IMR-90 (cell line): ENCODE results near the gene SGPL1. TPM values are rescaled to one million over a fixed set of nuclear protein-coding genes. Genes with fewer than 3 reads are reported as not detected.

Experiments used
- ATAC-seq: fragments of 200-7000 bp; cut with Tn5 transposase; 2 replicates; pipeline ENCODE4 v1.9.1; 2020; ENCODE audit warnings: low read depth, mild to moderate bottlenecking, moderate library complexity
- BruUV-seq: library from RNA; stranded (reverse); fragments of 400-500 nt; replicated peaks from 2 replicates; lab custom pipeline; 2021; lab: Mats Ljungman, UMichigan
- CTCF ChIA-PET: fragments of 300-600 bp; formaldehyde crosslinking; extraction: SDS; loops from one replicate; lab custom pipeline; 2021; ENCODE audit warnings: antibody characterized with exemption; lab: Yijun Ruan, JAX
- POLR2A ChIA-PET: fragments of 300-600 bp; sonication (Branson Sonifier 250); formaldehyde crosslinking; loops from one replicate; lab custom pipeline; 2022; ENCODE audit warnings: antibody characterized with exemption; ENCODE audit not compliant: unreplicated experiment; lab: Charles Lee
- DNase-seq: peaks from one replicate; pipeline ENCODE4 v3.0.0; 2013
- H2AFZ ChIP-seq: replicated peaks from 2 replicates; pipeline ENCODE3; 2013; ENCODE audit warnings: low read length, mild to moderate bottlenecking; ENCODE audit not compliant: poor library complexity
- H2AK5ac ChIP-seq: 2 replicates; pipeline ENCODE4 v1.6.1; 2013; ENCODE audit warnings: low read depth, low read length, inconsistent platforms
- H2AK9ac ChIP-seq: replicated peaks from 2 replicates; pipeline ENCODE3; 2013; ENCODE audit warnings: mild to moderate bottlenecking, low read depth, low read length, moderate library complexity; ENCODE audit not compliant: poor library complexity
- H2BK120ac ChIP-seq: 2 replicates; pipeline ENCODE4 v1.6.1; 2013; ENCODE audit warnings: low read depth, low read length, inconsistent platforms
- H2BK15ac ChIP-seq: 3 replicates; pipeline ENCODE4 v1.6.1; 2013; ENCODE audit warnings: low read depth, low read length, inconsistent platforms
- H2BK20ac ChIP-seq: 2 replicates; pipeline ENCODE4 v1.6.1; 2013; ENCODE audit warnings: low read depth, mild to moderate bottlenecking, inconsistent platforms, low read length, moderate library complexity
- H2BK5ac ChIP-seq: 2 replicates; pipeline ENCODE4 v1.6.1; 2013; ENCODE audit warnings: mild to moderate bottlenecking, low read depth, low read length, inconsistent platforms; ENCODE audit not compliant: poor library complexity, severe bottlenecking
- H3K14ac ChIP-seq: replicated peaks from 2 replicates; pipeline ENCODE4 v1.6.1; 2013; ENCODE audit warnings: low read depth, low read length, inconsistent platforms
- H3K18ac ChIP-seq: 2 replicates; pipeline ENCODE4 v1.6.1; 2013; ENCODE audit warnings: low read depth, low read length, control low read depth
- H3K23ac ChIP-seq: 2 replicates; pipeline ENCODE4 v1.6.1; 2013; ENCODE audit warnings: low read depth, low read length, inconsistent platforms
- H3K27ac ChIP-seq: 2 replicates; pipeline ENCODE4 v1.5.1; 2013; ENCODE audit warnings: mild to moderate bottlenecking, control low read depth, low read length; ENCODE audit not compliant: insufficient read depth
- H3K27me3 ChIP-seq: 2 replicates; pipeline ENCODE4 v1.6.1; 2013; ENCODE audit warnings: low read length; ENCODE audit not compliant: control insufficient read depth, insufficient read depth
- H3K36me3 ChIP-seq: 2 replicates; pipeline ENCODE4 v1.6.1; 2013; ENCODE audit warnings: low read length, mixed read lengths; ENCODE audit not compliant: control insufficient read depth, insufficient read depth
- H3K4ac ChIP-seq: 2 replicates; pipeline ENCODE4 v1.6.1; 2013; ENCODE audit warnings: low read depth, low read length, inconsistent platforms
- H3K4me1 ChIP-seq: 2 replicates; pipeline ENCODE4 v1.6.1; 2013; ENCODE audit warnings: low read length, mixed read lengths; ENCODE audit not compliant: control insufficient read depth, insufficient read depth
- H3K4me2 ChIP-seq: 2 replicates; pipeline ENCODE4 v1.6.1; 2013; ENCODE audit warnings: low read depth, mild to moderate bottlenecking, control low read depth, low read length, moderate library complexity
- H3K4me3 ChIP-seq: 2 replicates; pipeline ENCODE4 v1.5.1; 2013; ENCODE audit warnings: low read depth, mild to moderate bottlenecking, control low read depth, low read length, moderate library complexity; ENCODE audit not compliant: insufficient read depth
- H3K56ac ChIP-seq: 2 replicates; pipeline ENCODE4 v1.6.1; 2013; ENCODE audit warnings: low read length, inconsistent platforms; ENCODE audit not compliant: insufficient read depth; ENCODE audit errors: extremely low read depth
- H3K79me1 ChIP-seq, 2 experiments: 2 replicates each; pipeline ENCODE4 v1.6.1; 2013; ENCODE audit warnings: low read length in 2 of 2, inconsistent platforms in 1 of 2, low read depth in 1 of 2
- H3K9ac ChIP-seq: 2 replicates; pipeline ENCODE4 v1.6.1; 2013; ENCODE audit warnings: low read depth, low read length, control low read depth
- H3K9me1 ChIP-seq: 2 replicates; pipeline ENCODE4 v1.6.1; 2013; ENCODE audit warnings: low read length, inconsistent platforms; ENCODE audit not compliant: insufficient read depth
- H3K9me3 ChIP-seq: 2 replicates; pipeline ENCODE4 v1.6.1; 2013; ENCODE audit warnings: low read length; ENCODE audit not compliant: control insufficient read depth, insufficient read depth
- H4K20me1 ChIP-seq: 2 replicates; pipeline ENCODE4 v1.6.1; 2013; ENCODE audit warnings: low read length, inconsistent platforms; ENCODE audit not compliant: insufficient read depth
- H4K5ac ChIP-seq: 2 replicates; pipeline ENCODE4 v1.6.1; 2013; ENCODE audit warnings: mild to moderate bottlenecking, low read depth, low read length, control low read depth
- H4K8ac ChIP-seq, 2 experiments: 2 replicates each; pipeline ENCODE4 v1.6.1; 2013; ENCODE audit warnings: low read depth in 2 of 2, low read length in 2 of 2, control low read depth in 1 of 2, inconsistent platforms in 1 of 2
- H4K91ac ChIP-seq: 2 replicates; pipeline ENCODE4 v1.6.1; 2013; ENCODE audit warnings: low read depth, low read length, inconsistent platforms; ENCODE audit not compliant: insufficient read depth
- BHLHE40 ChIP-seq: fragments of 150-350 bp; IDR thresholded peaks from 2 replicates; pipeline ENCODE4 v1.6.1; 2016; ENCODE audit warnings: mild to moderate bottlenecking, low read depth, low read length
- FOS ChIP-seq: fragments of 150-350 bp; IDR thresholded peaks from 2 replicates; pipeline ENCODE4 v1.6.1; 2016; ENCODE audit warnings: low read depth, low read length
- MAFK ChIP-seq: IDR thresholded peaks from 2 replicates; pipeline ENCODE4 v1.6.1; 2012; ENCODE audit warnings: low read depth, low read length, improper control_type of control experiment
- MAZ ChIP-seq: IDR thresholded peaks from 2 replicates; pipeline ENCODE4 v1.6.1; 2012; ENCODE audit warnings: low read depth, mild to moderate bottlenecking, low read length, improper control_type of control experiment, moderate library complexity, borderline replicate concordance
- POLR2A ChIP-seq: IDR thresholded peaks from 2 replicates; pipeline ENCODE4 v1.6.1; 2012; ENCODE audit warnings: mild to moderate bottlenecking, low read depth, low read length
- RAD21 ChIP-seq: IDR thresholded peaks from 2 replicates; pipeline ENCODE4 v1.6.1; 2012; ENCODE audit warnings: low read length, improper control_type of control experiment
- RCOR1 ChIP-seq: IDR thresholded peaks from 2 replicates; pipeline ENCODE4 v1.6.1; 2012; ENCODE audit warnings: mild to moderate bottlenecking, low read length, improper control_type of control experiment; ENCODE audit not compliant: insufficient replicate concordance
- RFX5 ChIP-seq: IDR thresholded peaks from 2 replicates; pipeline ENCODE4 v1.8.0; 2012; ENCODE audit warnings: low read depth, mild to moderate bottlenecking, low read length, moderate library complexity
- SMC3 ChIP-seq: fragments of 150-350 bp; IDR thresholded peaks from 2 replicates; pipeline ENCODE4 v1.6.1; 2016; ENCODE audit warnings: low read depth, mild to moderate bottlenecking, antibody characterized with exemption, low read length, moderate library complexity
- USF2 ChIP-seq: fragments of 150-350 bp; IDR thresholded peaks from 2 replicates; pipeline ENCODE4 v1.6.1; 2017; ENCODE audit warnings: mild to moderate bottlenecking, antibody characterized with exemption, low read length, low read depth
- WGBS, 2 experiments: methylation state at CpG; one replicate each; pipeline versions ENCODE4 v1.1.5 to v1.1.7; 2013; ENCODE audit warnings: missing lambda C conversion rate in 2 of 2; ENCODE audit not compliant: insufficient read length in 1 of 2; ENCODE audit errors: extremely low coverage in 2 of 2; 5-methylcytosine and 5-hydroxymethylcytosine counted together
- dilution Hi-C: fragments of 300-500 bp; cut with HindIII; formaldehyde crosslinking; loops from one replicate; pipeline ENCODE4 v1.14.3; 2018; ENCODE audit warnings: low sequenced_read_pairs; ENCODE audit not compliant: unreplicated experiment
- in situ Hi-C: fragments of 300-500 bp; cut with MboI; formaldehyde crosslinking; loops from 3 replicates; pipeline ENCODE4 v1.14.3; 2019; ENCODE audit warnings: low sequenced_read_pairs, inconsistent platforms, mixed read lengths
- intact Hi-C: fragments of 100-400 bp; cut with micrococcal nuclease; formaldehyde crosslinking; loops from 2 replicates; pipeline ENCODE4 v1.10.0; 2022
- polyA plus RNA-seq, 3 experiments: library from polyadenylated mRNA; depleted of rRNA; stranded (reverse); fragments of >200 nt; gene quantifications; 2 replicates each; pipeline ENCODE4 v1.2.3, GENCODE V29; 2012; ENCODE audit warnings: low replicate concordance in 1 of 3
- total RNA-seq: library from RNA; depleted of rRNA; stranded (reverse); fragments of >200 nt; gene quantifications from 2 replicates; pipeline ENCODE4 v1.2.3, GENCODE V29; 2012
- TF ChIP-seq, protein P1 (sequence below): fragments of 150-350 bp; IDR thresholded peaks from 2 replicates; pipeline ENCODE4 v1.6.1; 2016; ENCODE audit warnings: low read depth, mild to moderate bottlenecking, low read length, moderate library complexity, borderline replicate concordance

SGPL1 gene
- total and polyA plus RNA-seq, 2 of the 4 experiments (the other 2 are of a cell fraction), result 12.2 to 26.7 TPM

DNA sequence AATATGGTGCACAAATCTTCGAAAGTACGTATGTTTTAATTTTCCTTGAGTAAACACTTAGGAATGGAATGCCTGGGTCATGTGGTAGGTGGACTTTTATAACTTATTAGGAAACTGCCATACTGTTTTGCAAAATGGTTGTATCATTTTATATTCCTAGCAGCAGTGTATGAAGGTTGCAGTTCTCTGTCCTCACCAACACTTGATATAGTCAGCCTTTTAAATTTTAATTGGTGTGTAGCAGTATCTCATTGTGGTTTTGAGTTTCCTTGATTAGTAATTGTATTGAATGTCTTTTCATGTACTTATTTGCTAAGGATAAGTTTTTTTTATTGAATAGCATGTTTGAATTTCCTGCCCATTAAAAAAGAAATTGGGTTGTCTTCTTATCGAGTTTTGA lies 73.5 kb downstream of the SGPL1 start:
- Histone ChIP-seq H3K36me3 (peaks cover 5% of the 10 kb centered on the region), H3K23ac (no peak overlapping the region), H2BK5ac (no peak overlapping the region), H4K5ac (no peak overlapping the region), H3K18ac (no peak overlapping the region), H4K91ac (no peak overlapping the region), H3K4me3 (no peak overlapping the region), H3K4ac (no peak overlapping the region), H3K27ac (no peak overlapping the region), H2BK20ac (no peak overlapping the region), H3K14ac (no peak overlapping the region), H3K9ac (no peak overlapping the region), H2AK5ac (no peak overlapping the region), H4K20me1 (no peaks in the 10 kb centered on the region), H3K27me3 (peaks cover 5% of the 10 kb centered on the region; the same call in 1 of the 2 replicates), H3K4me1 (peaks cover 2% of the 10 kb centered on the region; the same call in 1 of the 2 replicates), H3K9me1 (no peaks in the 10 kb centered on the region; the same call in 1 of the 2 replicates), H3K79me1 (no peaks in the 10 kb centered on the region), H3K4me2 (no peak overlapping the region), H3K9me3 (0 out of 2 replicates have a peak, but pooled peaks cover 2% of the 10 kb centered on the region), H2BK15ac (no peak overlapping the region), H4K8ac (no peak overlapping the region), H2AK9ac (no peak overlapping the region), H2BK120ac (no peak overlapping the region), H3K56ac (no peak overlapping the region), H2AFZ (no peak overlapping the region)
- DNase-seq (no peak), ATAC-seq (no peak)
- WGBS, 2 experiments, result no CpG with 5 or more reads among the region's 3 CpGs
- intact Hi-C loops, result no loop called here
- TF ChIP-seq POLR2A (no peak), BHLHE40 (no peak), RCOR1 (no peak), RAD21 (no peak), MAZ (no peak), FOS (no peak), RFX5 (no peak), MAFK (no peak), USF2 (no peak; the same call in 1 of the 2 replicates), SMC3 (no peak)
- TF ChIP-seq, protein P1, sequence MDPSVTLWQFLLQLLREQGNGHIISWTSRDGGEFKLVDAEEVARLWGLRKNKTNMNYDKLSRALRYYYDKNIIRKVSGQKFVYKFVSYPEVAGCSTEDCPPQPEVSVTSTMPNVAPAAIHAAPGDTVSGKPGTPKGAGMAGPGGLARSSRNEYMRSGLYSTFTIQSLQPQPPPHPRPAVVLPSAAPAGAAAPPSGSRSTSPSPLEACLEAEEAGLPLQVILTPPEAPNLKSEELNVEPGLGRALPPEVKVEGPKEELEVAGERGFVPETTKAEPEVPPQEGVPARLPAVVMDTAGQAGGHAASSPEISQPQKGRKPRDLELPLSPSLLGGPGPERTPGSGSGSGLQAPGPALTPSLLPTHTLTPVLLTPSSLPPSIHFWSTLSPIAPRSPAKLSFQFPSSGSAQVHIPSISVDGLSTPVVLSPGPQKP, result no peak
- dilution Hi-C loops, result no loop called here
- ChIA-PET CTCF (interaction anchor here (2.8 kb wide), 1 partner anchor 14 kb away, joined by 7 read pairs; no protein-coding TSS in a partner anchor), POLR2A (no interaction called here)
- BruUV-seq, result no TSS peak
- in situ Hi-C loops, result no loop called here
